HG02938 (cell line): ENCODE data around the gene RAD51B.

ENCODE experiments used
- ATAC-seq: cut with Tn5 transposase; IDR thresholded peaks from one replicate; pipeline ENCODE4 v1.9.1; 2021; ENCODE audit warnings: mild to moderate bottlenecking, moderate library complexity; ENCODE audit not compliant: unreplicated experiment

The RAD51B gene

DNA sequence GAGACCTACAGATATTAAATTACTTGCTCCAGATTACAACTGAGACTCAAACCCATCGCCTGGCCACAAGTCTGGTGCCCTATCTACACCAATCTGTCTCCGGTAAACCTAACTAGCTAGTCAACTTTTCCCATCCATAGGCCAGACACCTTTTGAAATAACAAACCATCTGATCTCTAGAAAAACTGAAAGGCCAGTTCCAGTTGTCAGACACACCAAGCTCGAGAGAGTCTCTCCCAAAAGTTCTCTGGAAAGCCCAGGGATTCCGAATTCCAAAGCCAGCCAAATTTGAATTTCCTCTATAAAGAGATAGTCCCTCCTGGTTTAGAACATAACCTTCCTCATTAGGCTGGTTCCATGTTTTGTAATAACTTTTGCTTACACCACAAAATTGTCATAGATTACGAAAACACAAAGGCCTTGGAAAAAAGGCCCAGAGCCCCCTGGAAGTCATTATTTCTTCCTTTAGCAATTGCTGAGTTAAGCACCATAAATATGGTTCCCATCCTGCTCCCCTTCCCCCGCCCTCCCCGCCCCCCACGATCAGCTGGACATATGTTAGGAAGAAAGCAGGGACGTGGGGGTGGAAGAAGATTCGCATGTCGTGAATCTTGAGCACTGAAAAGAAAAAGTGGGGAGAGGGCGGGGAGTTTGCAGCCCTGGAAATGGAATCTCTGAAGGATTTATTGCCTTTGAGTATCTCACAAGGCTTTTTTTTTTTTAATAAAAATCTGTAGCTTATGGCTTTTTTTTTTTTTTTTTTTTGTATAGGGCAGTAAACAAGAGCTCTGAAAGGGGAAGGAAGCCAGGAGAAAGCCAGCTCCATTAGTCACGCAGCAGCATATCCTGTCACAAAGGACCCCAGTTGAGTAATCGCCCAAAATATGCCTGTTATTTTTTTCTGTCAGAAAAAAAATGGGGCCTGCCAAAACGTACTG, 862.9 kb downstream of the RAD51B start:
- ATAC-seq = no peak

DNA sequence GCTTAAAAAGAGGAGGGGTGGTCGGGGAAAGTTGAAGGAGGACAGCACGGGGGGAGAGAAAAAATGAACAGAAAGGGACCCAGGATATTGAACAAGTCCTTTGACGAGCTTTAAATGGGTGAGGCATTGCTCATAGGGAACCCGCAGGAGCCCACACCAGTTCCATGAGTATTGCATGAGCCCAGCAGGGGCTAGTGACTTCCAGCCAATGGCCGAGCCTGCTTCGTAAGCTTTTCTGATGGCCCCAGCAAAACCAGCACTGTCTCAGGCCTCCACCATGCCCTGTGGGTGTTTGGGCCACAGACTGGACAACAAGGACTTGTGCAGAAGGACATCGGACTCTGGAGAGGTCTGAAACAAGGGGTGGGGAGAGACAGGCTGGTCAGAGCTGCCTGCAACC, 863.7 kb downstream of the RAD51B start:
- ATAC-seq = no peak

DNA sequence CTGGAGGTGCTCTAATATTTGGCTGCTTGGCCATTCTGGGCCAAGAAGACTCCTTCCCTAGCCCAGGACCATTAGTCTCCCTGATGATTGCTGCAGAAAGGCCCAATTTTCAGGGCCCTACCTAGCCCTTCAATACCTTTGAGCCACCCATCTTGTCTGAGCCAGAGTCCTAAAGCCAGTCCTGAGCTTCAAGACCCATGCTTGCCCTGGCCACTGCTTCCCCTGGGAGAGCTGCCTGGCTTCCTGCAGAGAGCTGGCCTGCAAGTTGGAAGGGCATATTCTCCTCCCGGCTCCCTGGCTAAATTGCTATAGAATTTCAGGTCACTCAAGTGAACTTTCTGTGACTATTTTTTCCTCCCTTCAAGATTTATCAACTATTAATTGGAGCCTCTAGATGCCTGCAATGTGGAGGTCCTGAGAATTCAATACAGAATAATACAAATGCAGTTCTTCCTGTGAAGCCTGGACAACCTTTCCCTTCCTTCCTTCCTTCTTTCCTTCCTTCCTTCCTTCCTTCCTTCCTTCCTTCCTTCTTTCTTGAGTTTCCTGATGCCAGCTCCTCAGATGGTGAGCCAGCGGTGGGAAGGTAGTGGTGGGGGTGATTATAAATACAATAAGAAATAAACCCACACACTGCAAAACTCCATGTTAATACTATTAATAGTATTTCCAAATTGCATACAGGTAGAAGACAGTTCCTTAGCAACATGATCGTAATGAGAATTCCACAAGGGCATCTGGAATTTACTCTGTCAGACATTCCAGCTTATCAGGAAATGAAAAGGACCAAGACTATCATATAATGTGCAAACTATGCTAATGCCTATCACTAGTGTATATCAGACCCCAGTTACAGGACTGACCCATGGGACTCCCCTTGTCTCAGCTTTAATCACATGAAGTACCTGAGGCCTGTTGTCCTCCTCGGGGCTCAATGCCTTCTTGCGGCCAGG, 865.2 kb downstream of the RAD51B start:
- ATAC-seq = no peak

DNA sequence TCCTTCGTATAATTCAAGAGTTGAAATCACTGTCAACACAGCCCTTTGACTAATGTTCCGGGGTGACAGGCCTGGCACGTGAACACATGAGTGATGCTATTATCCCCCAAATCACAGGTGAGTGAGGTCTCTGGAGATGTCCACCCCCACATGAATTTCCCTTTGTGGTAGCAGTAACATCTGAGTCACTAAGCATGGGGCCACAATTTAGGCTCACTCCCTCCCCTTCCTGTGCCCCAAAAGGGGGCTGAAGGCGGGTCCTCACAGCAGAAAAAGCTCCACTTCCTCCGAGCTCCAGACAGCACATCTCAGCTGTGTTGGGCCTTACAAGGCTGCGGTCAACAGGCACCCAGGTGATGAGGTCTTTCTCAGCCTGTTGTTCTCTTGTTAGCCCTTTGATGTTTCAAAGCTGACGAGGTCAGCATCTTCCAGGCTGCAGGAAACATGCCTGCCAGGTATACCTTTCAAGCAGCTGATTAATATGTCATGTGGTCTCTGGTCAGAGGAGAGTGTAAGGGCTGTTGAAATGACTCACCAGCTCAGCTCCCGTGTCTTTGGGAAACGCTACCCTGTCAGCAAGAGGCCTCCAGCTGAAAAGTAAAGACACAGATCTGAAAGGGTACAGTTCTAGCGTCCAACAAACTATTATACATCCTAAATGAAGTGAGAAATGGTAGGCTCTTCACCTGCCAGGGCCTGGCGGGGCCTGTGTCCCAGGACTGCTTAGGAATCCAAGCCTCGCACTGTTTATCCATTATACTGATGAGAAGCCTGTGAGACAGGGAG, 866.0 kb downstream of the RAD51B start:
- ATAC-seq = peak; percentile 81

DNA sequence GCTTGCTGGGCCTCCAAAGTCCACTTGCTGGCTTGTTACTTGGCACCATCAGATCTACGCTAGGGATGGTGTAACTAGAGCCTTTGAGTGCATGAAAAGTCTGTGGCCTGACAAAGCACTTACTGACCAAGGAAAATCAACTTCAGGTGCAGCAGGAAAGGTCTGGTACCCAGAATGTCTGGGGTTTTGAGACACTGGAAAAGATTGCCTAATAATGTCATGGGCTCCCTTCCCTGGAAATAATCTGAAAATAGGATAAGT, 866.6 kb downstream of the RAD51B start:
- ATAC-seq = no peak

DNA sequence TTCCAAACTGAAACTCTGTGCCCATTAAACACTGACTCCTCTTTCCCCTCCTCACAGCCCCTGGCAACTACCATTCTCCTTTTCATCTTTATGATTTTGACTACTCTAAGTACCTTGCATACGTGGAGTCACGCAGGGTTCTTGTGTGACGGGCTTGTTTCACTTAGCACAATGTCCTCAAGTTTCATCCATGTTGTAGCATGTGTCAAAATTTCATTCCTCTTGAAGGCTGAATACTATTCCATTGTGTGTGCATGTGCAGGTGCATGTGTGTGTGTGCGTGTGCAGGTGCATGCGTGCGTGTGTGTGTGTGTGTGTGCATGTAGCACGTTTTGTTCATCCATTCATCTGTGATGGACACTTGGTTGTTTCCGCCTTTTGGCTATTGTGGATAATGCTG, 867.1 kb downstream of the RAD51B start:
- no peak for ATAC-seq

DNA sequence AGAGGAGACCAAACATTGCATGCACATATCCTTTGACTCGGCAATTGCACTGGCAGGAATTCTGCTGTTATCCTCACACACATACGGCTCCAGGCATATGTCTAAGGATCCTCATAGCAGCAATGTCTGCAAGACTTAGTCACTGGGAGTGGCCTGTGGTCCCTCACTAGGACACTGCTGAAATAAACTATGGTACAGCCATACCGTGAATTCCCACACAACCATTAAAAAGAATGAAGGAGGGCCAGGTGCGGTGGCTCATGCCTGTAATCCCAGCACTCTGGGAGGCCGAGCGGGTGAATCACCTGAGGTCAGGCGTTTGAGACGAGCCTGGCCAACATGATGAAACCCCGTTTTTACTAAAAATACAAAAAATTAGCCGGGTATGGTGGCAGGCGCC, 868.2 kb downstream of the RAD51B start:
- no peak for ATAC-seq

DNA sequence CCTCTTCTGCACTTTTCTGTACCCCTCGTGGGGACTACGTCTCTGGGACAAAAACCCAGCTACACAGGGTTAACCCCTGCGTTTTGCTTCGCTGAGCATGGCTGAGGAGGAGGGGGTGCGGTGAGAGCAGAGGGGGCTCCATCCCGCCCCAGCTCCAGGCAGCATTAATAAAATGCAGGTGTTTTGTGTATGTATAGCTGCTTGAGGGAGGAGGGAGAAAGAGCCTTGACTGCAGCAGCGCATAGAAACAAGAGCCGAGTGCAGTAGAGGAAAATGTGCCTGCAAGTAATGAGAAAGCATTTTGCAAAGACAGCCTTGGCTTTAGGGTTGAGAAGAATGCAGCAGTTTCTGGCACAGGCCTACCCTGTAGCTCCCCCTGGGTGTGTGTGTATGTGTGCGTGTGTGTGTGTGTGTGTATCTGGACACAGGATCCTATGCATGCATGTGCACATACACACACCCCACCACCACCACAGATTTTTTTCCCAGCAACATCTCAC, 869.3 kb downstream of the RAD51B start:
- no peak for ATAC-seq

DNA sequence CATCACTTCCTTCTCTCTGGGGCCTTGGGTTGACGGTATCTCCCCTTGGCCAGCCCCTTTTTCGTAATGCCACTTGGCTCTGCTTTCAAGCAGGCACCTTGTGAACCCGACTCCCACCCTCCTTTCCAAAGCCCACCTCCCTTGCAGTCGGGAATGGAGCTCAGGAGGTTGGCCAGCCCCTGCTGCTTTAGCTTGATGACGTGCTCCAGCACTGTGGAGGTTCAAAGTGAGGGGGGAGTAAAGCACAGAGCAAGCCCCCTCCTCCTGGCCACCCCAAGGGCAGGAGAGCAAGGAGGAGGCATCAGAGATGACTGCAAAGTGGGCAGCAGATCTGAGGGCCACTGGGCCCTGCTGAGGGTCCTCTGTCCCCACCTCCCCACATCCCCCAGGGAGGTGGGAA, 869.9 kb downstream of the RAD51B start:
- no peak for ATAC-seq

DNA sequence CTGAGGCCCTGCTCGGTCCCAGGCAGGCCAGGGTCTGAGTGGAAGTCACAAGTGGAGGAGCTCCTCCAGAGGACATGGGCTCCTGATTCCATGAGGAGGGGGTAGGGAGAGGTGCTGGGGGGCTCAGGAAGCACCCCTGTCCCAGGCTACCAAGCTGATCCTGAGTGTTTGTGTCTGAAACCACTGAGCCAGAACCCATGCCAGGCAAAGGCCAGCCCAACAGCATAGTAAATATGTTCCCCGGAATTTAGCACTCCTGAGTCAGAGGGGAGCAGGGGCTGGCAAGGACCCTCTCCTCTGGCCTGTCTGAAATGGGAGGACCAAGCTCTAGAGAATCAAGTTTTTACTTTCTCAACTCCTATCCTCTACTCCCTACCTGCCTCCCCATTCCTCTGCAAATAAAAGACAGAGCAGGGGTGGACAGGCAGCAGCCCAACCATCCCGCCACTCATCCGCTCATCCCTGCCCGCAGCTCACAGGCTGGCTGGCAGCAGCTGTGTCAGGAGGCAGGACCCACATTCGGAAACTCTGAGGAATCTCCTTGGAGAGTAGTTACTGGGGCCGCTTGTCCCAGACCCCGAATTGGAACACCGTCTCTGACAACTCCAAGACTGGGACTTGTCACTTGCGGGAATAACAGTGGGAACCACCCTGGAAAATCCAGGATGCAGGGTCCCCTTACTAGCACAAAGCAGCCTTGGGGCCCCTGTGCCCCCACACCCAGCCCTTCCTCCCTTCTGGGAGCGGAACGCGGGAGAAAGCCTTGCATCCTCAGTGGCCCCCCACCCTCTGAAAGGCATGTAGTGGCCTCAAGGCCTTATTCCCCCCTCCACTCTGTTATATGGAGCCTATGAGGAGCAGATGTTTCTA, 870.7 kb downstream of the RAD51B start:
- no peak for ATAC-seq

DNA sequence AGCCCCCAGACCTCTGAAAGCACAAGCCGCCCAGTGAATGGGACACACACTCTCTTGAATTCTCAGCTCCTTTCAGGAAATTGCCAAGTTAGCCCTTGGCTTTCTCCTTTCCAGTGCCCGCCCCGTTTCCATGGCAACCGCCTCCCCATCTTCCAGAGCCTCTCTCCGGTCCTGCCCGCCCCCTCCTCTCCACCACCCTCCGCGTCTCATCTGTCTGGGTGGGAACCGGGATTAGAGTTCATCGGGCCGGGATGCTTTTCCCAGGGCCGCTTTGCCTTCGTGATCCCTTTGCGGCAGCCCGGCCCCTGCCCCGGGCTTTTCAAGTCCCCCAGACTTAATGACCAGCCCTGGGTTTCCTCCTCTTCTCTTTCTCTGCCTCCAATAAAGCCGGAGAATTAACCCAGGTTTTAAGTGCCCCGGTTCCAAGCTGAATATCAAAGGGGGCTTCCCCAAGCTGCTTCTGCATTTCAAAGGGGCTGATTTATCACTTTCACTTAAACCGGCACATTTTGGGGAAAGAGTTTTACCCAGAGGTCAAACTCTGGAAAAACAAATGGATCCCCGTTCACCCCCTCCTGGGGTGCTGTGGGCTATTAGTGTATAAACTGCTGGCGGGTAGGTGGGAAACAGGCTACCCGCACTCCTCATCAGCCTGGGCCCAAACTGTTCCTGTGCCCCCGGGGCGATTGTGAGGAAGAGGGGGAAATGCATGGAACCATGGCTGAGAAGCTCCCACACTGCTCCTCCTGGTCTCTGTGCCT, 871.6 kb downstream of the RAD51B start:
- no peak for ATAC-seq

DNA sequence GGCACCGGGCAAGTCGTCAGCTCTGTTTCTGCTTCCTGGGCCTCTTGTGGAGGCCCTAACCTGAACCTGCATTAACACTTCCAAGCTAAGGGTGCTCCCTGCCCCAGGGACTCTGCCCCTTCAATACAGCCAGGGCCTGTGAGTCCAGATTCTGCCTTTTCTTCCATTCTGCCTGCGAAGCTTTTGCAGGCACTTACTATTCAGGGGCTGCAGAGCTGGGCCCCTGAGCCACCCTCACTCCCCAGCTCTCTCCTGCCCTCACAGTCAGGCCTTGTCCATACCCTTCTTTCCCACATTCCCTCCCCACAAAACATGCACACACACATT, 872.2 kb downstream of the RAD51B start:
- ATAC-seq = no peak

DNA sequence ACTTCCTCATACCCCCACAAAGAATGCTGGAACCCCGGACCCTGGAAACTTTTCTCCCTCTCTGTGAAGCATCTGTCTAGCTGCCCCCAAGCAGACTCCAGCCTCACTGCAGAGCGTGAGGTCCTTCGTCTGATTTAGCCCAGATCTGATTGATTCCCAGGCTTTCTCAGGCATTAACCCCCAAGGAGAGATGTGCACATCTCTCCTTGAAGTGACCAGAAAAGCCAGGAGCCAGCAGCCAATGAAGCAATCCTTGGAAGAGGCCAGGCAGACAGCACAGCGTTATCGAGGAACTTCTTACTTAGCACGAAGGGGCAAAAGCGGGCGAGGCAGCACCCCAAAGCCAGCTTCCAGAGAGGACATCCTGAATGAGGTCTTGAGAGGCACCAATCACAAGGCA, 872.6 kb downstream of the RAD51B start:
- ATAC-seq = no peak

DNA sequence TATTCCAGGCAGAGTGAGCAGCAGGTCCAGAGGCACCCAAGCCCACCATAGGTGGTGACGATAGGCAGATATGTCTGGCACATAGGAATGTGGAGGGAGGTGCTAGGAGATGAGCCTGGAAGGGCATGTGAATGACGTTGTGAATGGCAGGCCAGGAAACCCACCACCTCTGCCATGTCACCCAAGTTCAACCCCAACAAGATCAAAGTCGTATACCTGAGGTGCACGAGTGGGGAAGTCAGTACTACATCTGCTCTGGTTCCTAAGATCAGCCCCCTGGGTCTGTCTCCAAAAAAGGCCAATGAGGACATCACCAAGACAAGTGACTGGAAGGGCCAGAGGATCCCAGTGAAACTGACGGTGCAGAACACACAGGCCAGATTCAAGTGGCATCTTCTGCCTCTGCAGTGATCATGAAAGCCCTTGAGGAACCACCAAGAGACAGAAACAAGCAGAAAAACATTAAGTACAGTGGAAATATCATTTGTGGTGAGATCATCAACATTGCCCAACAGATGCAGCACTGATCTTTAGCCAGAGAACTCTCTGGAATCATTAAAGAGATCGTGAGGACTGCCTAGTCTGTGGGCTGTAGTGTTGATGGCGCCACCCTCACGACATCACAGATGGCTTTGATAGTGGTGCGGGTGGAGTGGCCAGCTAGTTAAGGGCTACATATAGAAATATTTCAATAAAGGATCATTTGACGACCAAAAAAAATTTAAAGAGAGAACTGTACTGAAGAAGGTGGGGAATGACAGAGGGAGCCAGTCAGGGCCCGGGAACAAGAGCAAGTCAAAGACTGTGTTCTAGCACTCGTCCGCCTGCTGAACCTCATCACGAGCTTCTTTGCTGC, 873.6 kb downstream of the RAD51B start:
- ATAC-seq = no peak

DNA sequence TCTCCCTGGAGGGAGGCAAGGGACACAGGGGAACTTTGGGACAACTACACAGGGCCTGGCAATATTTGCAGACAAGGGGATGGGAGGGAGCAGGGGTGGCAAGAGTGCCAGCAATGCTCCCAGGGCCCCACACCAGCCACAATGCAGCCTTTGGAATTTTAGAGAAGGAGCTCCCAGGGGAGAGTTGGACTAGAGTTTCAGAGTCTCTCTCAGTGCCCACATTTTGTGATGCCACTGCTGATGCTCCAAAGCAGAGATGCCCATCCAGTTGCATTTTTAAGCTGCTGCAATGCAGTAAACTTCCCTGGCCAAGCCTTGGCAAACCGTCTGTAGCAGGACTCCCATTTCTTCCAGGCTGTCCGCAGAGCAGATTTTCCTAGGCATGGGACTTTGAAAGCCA, 874.3 kb downstream of the RAD51B start:
- no peak for ATAC-seq

DNA sequence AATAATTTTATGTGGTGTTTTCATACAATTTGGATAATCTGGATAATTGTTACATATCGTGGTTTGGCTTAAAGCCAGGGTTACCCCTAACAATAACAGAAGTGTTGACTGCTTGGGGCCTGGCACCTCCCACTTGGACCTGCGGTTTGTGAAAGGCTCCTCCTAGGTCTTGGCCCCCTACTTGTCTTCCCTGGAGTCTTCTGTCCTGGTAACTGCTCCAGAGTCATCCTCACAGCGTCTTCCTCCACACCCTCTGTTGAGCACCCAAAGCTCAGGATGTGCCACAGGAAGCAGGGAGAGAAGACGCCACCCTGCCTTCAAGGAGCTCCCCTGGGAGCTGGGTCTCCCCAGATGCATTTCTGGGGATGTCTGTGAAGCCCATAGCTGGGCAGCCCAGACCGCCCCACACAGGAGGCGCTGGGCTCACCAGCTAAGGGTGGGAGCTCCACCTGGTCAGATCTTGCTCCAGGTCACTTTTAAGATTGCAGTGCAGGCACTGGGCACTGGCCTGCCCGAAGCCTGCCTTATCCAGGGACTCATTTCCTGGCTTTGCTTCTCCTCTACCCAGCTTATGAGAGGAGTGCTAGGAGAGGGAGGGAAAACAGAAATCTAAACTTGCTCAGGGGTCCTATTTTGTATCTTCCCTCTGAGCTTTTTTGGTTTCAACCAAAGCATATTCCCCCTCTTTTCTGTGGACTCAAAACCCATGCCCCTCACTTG, 875.1 kb downstream of the RAD51B start:
- no peak for ATAC-seq

DNA sequence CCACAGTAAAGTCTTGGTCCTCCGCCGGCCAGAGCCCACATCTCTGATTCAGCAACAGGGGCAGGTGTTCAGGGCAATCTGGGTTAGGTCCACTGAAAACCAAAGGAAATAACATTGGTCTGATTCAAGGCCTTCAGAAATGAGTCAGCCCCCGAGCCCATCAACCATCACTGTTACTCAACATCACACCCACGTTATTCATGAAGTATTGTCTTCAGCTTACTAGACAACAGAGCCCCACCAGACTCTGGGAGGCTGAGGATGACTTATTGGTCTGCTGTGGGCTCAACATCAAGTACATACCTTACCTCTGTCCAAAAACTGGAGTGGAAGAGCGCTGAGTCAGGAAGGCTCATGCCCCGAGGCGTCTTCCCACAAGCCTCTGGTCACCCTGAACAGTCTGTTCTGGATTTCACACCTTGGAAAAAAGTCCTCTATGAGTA, 875.8 kb downstream of the RAD51B start:
- ATAC-seq = peak; percentile 90

DNA sequence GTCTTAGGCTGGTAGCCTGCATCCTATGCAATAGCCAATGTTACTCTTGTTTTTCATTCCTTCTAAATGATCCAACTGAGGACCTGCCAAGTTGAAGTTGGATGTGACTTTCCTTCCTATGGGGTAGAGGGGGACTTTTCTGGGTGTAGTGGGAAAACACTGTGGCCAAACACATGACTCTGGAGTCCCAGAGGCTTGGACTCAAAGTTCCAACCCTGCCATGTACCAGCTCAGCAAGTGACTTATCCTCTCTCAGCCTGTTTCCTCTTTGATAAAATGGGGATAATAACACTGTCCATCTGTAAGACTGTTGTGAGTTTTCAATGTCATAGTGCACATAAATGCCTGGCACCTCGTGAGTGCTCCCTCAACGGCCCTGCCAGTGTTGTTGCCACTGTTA, 876.3 kb downstream of the RAD51B start:
- ATAC-seq = no peak
